GM12878 (cell line): ENCODE measurements around the gene VDR. TPM values are rescaled to one million over a fixed set of nuclear protein-coding genes. Genes with fewer than 3 reads are reported as not detected.

Experiments used
- ATAC-seq: fragments of 200-7000 bp; cut with Tn5 transposase; 3 replicates; pipeline ENCODE4 v1.9.1; 2020; ENCODE audit warnings: mild to moderate bottlenecking, moderate library complexity
- BruUV-seq: library from RNA; stranded (reverse); fragments of 400-500 nt; replicated peaks from 2 replicates; lab custom pipeline; 2021; lab: Mats Ljungman, UMichigan
- CTCF ChIA-PET: fragments of 300-600 bp; sonication (Branson Sonifier 250); formaldehyde crosslinking; extraction: SDS; loops from one replicate; lab custom pipeline; 2021; ENCODE audit warnings: inconsistent platforms; lab: Yijun Ruan, JAX
- POLR2A ChIA-PET: fragments of 350-600 bp; formaldehyde crosslinking; extraction: SDS; loops from one replicate; lab custom pipeline; 2021; ENCODE audit warnings: inconsistent platforms; lab: Charles Lee
- RAD21 ChIA-PET: fragments of 300-600 bp; sonication (Branson Sonifier 250); formaldehyde crosslinking; loops from one replicate; lab custom pipeline; 2023; ENCODE audit warnings: antibody characterized with exemption; ENCODE audit not compliant: unreplicated experiment; lab: Charles Lee
- SMC1A ChIA-PET: fragments of 300-600 bp; sonication (Branson Sonifier 250); formaldehyde crosslinking; loops from one replicate; lab custom pipeline; 2023; ENCODE audit not compliant: unreplicated experiment, uncharacterized antibody; lab: Charles Lee
- DNase-seq: peaks from one replicate; pipeline ENCODE4 v3.0.0-alpha.2; 2011; ENCODE audit warnings: low read depth, low spot score
- FAIRE-seq: peaks from 3 replicates; lab custom pipeline; 2011; peaks lifted over from hg19 to GRCh38; lab: Jason Lieb, UNC
- H2AFZ ChIP-seq: 2 replicates; pipeline ENCODE4 v1.6.0; 2011; ENCODE audit warnings: low read depth, low read length, control low read depth; ENCODE audit not compliant: control insufficient read depth
- H3K27ac ChIP-seq: 2 replicates; pipeline ENCODE4 v1.5.1; 2011; ENCODE audit warnings: control low read depth; ENCODE audit not compliant: control insufficient read depth, insufficient read depth
- H3K27me3 ChIP-seq, 2 experiments: replicated peaks in 1 of 2; 2 replicates each; pipeline versions ENCODE4 v1.6.0 to v1.6.1; 2011; ENCODE audit warnings: low read length in 1 of 2; ENCODE audit not compliant: control insufficient read depth in 2 of 2, insufficient read depth in 2 of 2
- H3K36me3 ChIP-seq, 2 experiments: 2 replicates each; pipeline ENCODE4 v1.5.1; 2011; ENCODE audit warnings: low read length in 1 of 2; ENCODE audit not compliant: control insufficient read depth in 2 of 2, insufficient read depth in 2 of 2
- H3K4me1 ChIP-seq: 2 replicates; pipeline ENCODE4 v1.6.1; 2011; ENCODE audit warnings: mild to moderate bottlenecking, low read length, moderate library complexity, mixed read lengths; ENCODE audit not compliant: control insufficient read depth, insufficient read depth
- H3K4me2 ChIP-seq: 2 replicates; pipeline ENCODE4 v1.6.0; 2011; ENCODE audit warnings: control low read depth; ENCODE audit not compliant: control insufficient read depth, insufficient read depth
- H3K4me3 ChIP-seq: fragments of 200-600 bp; sonication (generic); 2 replicates; pipeline ENCODE4 v1.5.1; 2016
- H3K79me2 ChIP-seq: 2 replicates; pipeline ENCODE4 v1.6.0; 2011; ENCODE audit warnings: low read length; ENCODE audit not compliant: control insufficient read depth, insufficient read depth
- H3K9ac ChIP-seq: 2 replicates; pipeline ENCODE4 v1.8.0; 2011; ENCODE audit warnings: low read length, control low read depth, mixed read lengths; ENCODE audit not compliant: control insufficient read depth, insufficient read depth
- H3K9me3 ChIP-seq: replicated peaks from 3 replicates; pipeline ENCODE4 v1.5.1; 2011; ENCODE audit warnings: mild to moderate bottlenecking, low read length; ENCODE audit not compliant: control insufficient read depth, insufficient read depth
- H4K20me1 ChIP-seq: 2 replicates; pipeline ENCODE4 v1.6.0; 2011; ENCODE audit not compliant: control insufficient read depth, insufficient read depth
- ASH2L ChIP-seq: fragments of 300-600, 200-600 bp; sonication (generic); IDR thresholded peaks from 2 replicates; pipeline ENCODE4 v1.6.1; 2017; ENCODE audit warnings: low read depth, mild to moderate bottlenecking, borderline replicate concordance
- EED ChIP-seq: sonication (generic); IDR thresholded peaks from 2 replicates; pipeline ENCODE4 v1.6.1; 2016; ENCODE audit warnings: antibody characterized with exemption, low read depth
- IRF4 ChIP-seq: IDR thresholded peaks from 2 replicates; pipeline ENCODE4 v1.6.1; 2011; ENCODE audit warnings: low read depth, low read length
- PAX5 ChIP-seq: IDR thresholded peaks from 2 replicates; pipeline ENCODE4 v1.6.1; 2011; ENCODE audit warnings: low read depth, low read length, borderline replicate concordance
- RAD21 ChIP-seq: IDR thresholded peaks from 2 replicates; pipeline ENCODE4 v1.6.1; 2011; ENCODE audit warnings: mild to moderate bottlenecking, low read depth, low read length, moderate library complexity; ENCODE audit not compliant: insufficient read depth
- STAT1 ChIP-seq: fragments of 450-650 bp; conservative IDR thresholded peaks from 2 replicates; pipeline ENCODE4 v1.6.1; 2014; ENCODE audit warnings: antibody characterized with exemption, mild to moderate bottlenecking
- WGBS: methylation state at CpG from one replicate; pipeline ENCODE4 v1.1.6; 2016; ENCODE audit warnings: low lambda C conversion rate; ENCODE audit not compliant: insufficient replicate concordance, insufficient coverage; ENCODE audit errors: missing lambda C conversion rate; 5-methylcytosine and 5-hydroxymethylcytosine counted together
- in situ Hi-C: fragments of 300-500 bp; cut with MboI; formaldehyde crosslinking; loops from 9 replicates; pipeline ENCODE4 v1.14.3; 2018; ENCODE audit warnings: mixed read lengths
- intact Hi-C: fragments of 100-400 bp; cut with micrococcal nuclease; formaldehyde crosslinking; loops from one replicate; pipeline ENCODE4 v1.14.2; 2022; ENCODE audit not compliant: unreplicated experiment
- polyA plus RNA-seq, 11 experiments: library from polyadenylated mRNA; depleted of rRNA in 4 of 11; unstranded in 6 of 11; stranded (reverse) in 5 of 11; fragments of >200 nt; fragmentation: Nextera tagmentation in 4 of 11; fragmentation: Illumina TruSeq in 1 of 11; extraction: Ambion mirVana in 4 of 11; extraction: Trizol in 1 of 11; gene quantifications; 1 replicate in 1 of 11; 2 replicates in 10 of 11; pipeline versions ENCODE4 v1.2.1 to v1.2.3, GENCODE V29; 2011 to 2016; ENCODE audit warnings: inconsistent platforms in 2 of 11, missing spikeins in 2 of 11, low read depth in 1 of 11
- total RNA-seq, 4 experiments: library from RNA; depleted of rRNA in 3 of 4; stranded (reverse); fragments of >200 nt in 3 of 4; fragmentation: Illumina TruSeq in 1 of 4; extraction: Trizol in 1 of 4; gene quantifications; 2 replicates each; pipeline versions ENCODE4 v1.2.1 to v1.2.3, GENCODE V29; 2013 to 2021
- TF ChIP-seq, protein P1 (sequence below): fragments of 450-650 bp; IDR thresholded peaks from 2 replicates; pipeline ENCODE4 v1.6.1; 2017; ENCODE audit warnings: low read depth, mild to moderate bottlenecking, moderate library complexity
- TF ChIP-seq, protein P2 (sequence below): fragments of 450-650 bp; IDR thresholded peaks from 2 replicates; pipeline ENCODE4 v1.6.1; 2017; ENCODE audit warnings: mild to moderate bottlenecking, moderate library complexity
- TF ChIP-seq, protein P3 (sequence below): IDR thresholded peaks from 2 replicates; pipeline ENCODE4 v1.6.1; 2011; ENCODE audit warnings: borderline replicate concordance, low read depth, mild to moderate bottlenecking, moderate library complexity, low read length; ENCODE audit not compliant: insufficient read depth, poor library complexity, severe bottlenecking

VDR gene
- total and polyA plus RNA-seq, 10 of the 15 experiments (the other 5 are each of a cell fraction or from before 2014, with no cell fraction given) = 0.27 to 7.9 (median 3.0) TPM

DNA sequence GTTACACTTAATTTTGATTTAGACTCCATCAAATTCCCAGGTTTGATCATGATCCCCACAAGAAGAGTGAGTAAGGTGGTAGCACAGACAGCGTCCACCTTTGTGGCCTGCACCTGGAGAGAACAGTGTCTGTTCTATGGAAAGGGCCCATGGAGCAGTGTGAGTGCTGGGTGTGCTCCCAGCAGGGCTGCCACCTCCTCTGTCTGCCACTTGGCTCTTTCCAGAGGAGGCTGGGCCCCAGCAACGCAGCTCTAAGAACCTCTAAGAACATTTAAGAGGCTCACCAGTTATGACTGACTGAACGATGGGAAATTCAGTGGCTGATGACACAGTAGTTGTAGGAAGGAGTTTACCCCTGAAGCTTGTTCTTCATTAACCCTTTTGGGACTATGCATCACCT, 17.3 kb downstream of the VDR start:
- H3K4me3 ChIP-seq = no peak overlapping the region
- no peaks in the 10 kb centered on the region for H3K9me3 ChIP-seq
- FAIRE-seq (no peak), ATAC-seq (no peak), DNase-seq (no peak)
- H2AFZ ChIP-seq = no peak overlapping the region
- H3K79me2 ChIP-seq = no peaks in the 10 kb centered on the region
- BruUV-seq = no TSS peak
- ChIA-PET POLR2A (interaction anchor here (1.0 to 1.2 kb wide), 2 partner anchors 8 to 132 kb away, joined by 3 read pairs; no protein-coding TSS in a partner anchor), CTCF (interaction anchor here (1.2 to 13.0 kb wide), 5 partner anchors 11 to 277 kb away, joined by 4 to 94 read pairs (median 28); no protein-coding TSS in a partner anchor), RAD21 (interaction anchor here (1.5 to 3.8 kb wide), 3 partner anchors 49 to 80 kb away, joined by 3 to 22 read pairs (median 5); no protein-coding TSS in a partner anchor)
- no peaks in the 10 kb centered on the region for H3K36me3 ChIP-seq
- no peak overlapping the region for H3K9ac ChIP-seq
- intact Hi-C loops = no loop called here
- H3K4me2 ChIP-seq = no peak overlapping the region
- TF ChIP-seq, protein P1, sequence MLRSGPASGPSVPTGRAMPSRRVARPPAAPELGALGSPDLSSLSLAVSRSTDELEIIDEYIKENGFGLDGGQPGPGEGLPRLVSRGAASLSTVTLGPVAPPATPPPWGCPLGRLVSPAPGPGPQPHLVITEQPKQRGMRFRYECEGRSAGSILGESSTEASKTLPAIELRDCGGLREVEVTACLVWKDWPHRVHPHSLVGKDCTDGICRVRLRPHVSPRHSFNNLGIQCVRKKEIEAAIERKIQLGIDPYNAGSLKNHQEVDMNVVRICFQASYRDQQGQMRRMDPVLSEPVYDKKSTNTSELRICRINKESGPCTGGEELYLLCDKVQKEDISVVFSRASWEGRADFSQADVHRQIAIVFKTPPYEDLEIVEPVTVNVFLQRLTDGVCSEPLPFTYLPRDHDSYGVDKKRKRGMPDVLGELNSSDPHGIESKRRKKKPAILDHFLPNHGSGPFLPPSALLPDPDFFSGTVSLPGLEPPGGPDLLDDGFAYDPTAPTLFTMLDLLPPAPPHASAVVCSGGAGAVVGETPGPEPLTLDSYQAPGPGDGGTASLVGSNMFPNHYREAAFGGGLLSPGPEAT = no peak
- no peak for TF ChIP-seq STAT1
- no peak for TF ChIP-seq RAD21
- TF ChIP-seq PAX5 = no peak
- TF ChIP-seq, protein P2, sequence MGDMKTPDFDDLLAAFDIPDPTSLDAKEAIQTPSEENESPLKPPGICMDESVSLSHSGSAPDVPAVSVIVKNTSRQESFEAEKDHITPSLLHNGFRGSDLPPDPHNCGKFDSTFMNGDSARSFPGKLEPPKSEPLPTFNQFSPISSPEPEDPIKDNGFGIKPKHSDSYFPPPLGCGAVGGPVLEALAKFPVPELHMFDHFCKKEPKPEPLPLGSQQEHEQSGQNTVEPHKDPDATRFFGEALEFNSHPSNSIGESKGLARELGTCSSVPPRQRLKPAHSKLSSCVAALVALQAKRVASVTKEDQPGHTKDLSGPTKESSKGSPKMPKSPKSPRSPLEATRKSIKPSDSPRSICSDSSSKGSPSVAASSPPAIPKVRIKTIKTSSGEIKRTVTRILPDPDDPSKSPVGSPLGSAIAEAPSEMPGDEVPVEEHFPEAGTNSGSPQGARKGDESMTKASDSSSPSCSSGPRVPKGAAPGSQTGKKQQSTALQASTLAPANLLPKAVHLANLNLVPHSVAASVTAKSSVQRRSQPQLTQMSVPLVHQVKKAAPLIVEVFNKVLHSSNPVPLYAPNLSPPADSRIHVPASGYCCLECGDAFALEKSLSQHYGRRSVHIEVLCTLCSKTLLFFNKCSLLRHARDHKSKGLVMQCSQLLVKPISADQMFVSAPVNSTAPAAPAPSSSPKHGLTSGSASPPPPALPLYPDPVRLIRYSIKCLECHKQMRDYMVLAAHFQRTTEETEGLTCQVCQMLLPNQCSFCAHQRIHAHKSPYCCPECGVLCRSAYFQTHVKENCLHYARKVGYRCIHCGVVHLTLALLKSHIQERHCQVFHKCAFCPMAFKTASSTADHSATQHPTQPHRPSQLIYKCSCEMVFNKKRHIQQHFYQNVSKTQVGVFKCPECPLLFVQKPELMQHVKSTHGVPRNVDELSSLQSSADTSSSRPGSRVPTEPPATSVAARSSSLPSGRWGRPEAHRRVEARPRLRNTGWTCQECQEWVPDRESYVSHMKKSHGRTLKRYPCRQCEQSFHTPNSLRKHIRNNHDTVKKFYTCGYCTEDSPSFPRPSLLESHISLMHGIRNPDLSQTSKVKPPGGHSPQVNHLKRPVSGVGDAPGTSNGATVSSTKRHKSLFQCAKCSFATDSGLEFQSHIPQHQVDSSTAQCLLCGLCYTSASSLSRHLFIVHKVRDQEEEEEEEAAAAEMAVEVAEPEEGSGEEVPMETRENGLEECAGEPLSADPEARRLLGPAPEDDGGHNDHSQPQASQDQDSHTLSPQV = no peak
- no peak for TF ChIP-seq IRF4
- TF ChIP-seq EED = no peak
- TF ChIP-seq, protein P3, sequence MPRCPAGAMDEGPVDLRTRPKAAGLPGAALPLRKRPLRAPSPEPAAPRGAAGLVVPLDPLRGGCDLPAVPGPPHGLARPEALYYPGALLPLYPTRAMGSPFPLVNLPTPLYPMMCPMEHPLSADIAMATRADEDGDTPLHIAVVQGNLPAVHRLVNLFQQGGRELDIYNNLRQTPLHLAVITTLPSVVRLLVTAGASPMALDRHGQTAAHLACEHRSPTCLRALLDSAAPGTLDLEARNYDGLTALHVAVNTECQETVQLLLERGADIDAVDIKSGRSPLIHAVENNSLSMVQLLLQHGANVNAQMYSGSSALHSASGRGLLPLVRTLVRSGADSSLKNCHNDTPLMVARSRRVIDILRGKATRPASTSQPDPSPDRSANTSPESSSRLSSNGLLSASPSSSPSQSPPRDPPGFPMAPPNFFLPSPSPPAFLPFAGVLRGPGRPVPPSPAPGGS = no peak
- no peak for TF ChIP-seq ASH2L
- TF ChIP-seq, all 136 proteins: peak for 0
- in situ Hi-C loops = no loop called here
- no peaks in the 10 kb centered on the region for H4K20me1 ChIP-seq
- no peak overlapping the region for H3K27ac ChIP-seq
- SMC1A ChIA-PET = interaction anchor here (11.6 kb wide), 1 partner anchor 16 kb away, joined by 118 read pairs; no protein-coding TSS in a partner anchor
- 41% methylated on average over 3 of the region's 3 CpGs for WGBS
- peaks cover 50% of the 10 kb centered on the region for H3K4me1 ChIP-seq
- H3K27me3 ChIP-seq = no peaks in the 10 kb centered on the region
